H1 (cell line): ENCODE measurements around the gene GPR18.

Source experiments
- CBX5 ChIP-seq: fragments of 300-800, 300-1000 bp; sonication (generic); IDR thresholded peaks from 2 replicates; pipeline ENCODE4 v1.7.1; 2016; ENCODE audit warnings: antibody characterized with exemption, low read length, low read depth
- CTBP2 ChIP-seq: IDR thresholded peaks from 2 replicates; pipeline ENCODE4 v1.7.0; 2011; ENCODE audit warnings: borderline replicate concordance, mild to moderate bottlenecking, moderate library complexity, mixed read lengths, low read length; ENCODE audit not compliant: insufficient read depth, insufficient read length
- CTCF ChIP-seq, 3 experiments: IDR thresholded peaks; 1 replicate in 2 of 3; 2 replicates in 1 of 3; pipeline versions ENCODE4 v1.5.1 to v1.6.1; 2011; ENCODE audit warnings: low read length in 3 of 3, mild to moderate bottlenecking in 3 of 3, inconsistent platforms in 2 of 3, low read depth in 1 of 3, moderate library complexity in 1 of 3; ENCODE audit not compliant: insufficient read depth in 1 of 3; ENCODE audit errors: control extremely low read depth in 1 of 3
- NRF1 ChIP-seq: IDR thresholded peaks from 2 replicates; pipeline ENCODE4 v1.6.1; 2011; ENCODE audit warnings: mild to moderate bottlenecking, low read depth, low read length, improper control_type of control experiment
- TAF1 ChIP-seq: IDR thresholded peaks from 2 replicates; pipeline ENCODE4 v1.6.1; 2011; ENCODE audit warnings: mild to moderate bottlenecking, low read depth, low read length

GRCh38 chr13:99227331-99227900, 30.8 kb downstream of the GPR18 start:
- TF ChIP-seq CBX5: no peak
- no peak for TF ChIP-seq CTCF (IDR thresholded peaks at IDR 0.05; ENCODE audit: control extremely low read depth in 1 of 3, insufficient read depth in 1 of 3, low read depth in 1 of 3, low read length in 3 of 3)
- TF ChIP-seq NRF1: no peak
- no peak for TF ChIP-seq CTBP2
- no peak for TF ChIP-seq TAF1
